Smooth muscle cell of the brain vasculature (primary cell): ENCODE results near the gene CARD19.

Experiments used
- DNase-seq: peaks from one replicate; pipeline ENCODE4 v3.0.0-alpha.2; 2012; ENCODE audit warnings: low read depth, low spot score

The CARD19 gene

GRCh38 chr9:93064392-93065134, 31.5 kb upstream of the CARD19 start:
- no peak for DNase-seq

- DNase-seq, result no peak
These were observed 30.8 kb upstream of the CARD19 start for GRCh38 chr9:93065135-93065720.

DNA sequence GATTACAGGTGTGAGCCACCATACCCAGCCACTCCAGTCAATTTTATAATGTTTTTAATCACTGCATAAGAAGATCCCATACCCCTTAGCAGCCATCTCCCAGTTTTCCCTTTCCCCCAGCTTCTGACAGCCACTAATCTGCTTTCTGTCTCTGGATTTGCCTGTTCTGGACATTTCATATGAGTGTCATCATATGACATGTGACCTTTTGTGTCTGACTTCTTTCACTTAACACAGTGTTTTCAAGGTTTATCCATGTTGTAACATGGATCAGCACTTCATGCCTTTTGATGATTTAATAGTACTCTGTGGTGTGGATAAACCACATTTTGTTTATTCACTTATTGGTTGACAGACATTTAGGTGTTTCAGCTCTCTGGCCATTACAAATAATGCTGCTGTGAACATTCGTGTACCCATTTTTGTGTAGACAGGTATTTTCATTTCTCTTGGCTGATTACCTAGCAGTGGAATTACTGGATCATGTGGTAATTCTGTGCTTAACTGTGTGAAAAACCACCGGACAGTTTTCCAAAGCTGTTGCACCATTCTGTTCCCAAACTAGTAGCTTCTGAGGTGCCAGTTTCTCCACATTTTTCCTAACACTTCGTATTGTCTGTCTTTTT, 28.9 kb upstream of the CARD19 start:
- DNase-seq, result no peak

DNA sequence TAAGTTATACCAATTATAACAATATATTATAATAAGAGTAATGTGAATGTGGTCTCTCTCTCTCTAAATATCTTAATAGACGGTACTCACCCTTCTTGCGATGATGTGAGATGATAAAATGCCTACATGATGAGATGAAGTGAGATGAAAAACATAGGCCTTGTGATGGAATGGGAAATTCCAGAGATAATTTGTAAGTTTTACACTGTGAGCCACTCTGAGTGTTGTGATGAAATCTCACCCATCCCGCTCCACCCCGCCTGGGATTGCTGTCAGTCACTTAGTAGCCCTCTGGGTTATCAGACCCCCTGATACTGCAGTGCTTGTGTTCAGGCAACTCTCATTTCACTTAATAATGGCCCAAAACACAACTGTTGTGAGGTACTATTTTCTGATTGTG, 27.1 kb upstream of the CARD19 start:
- no peak for DNase-seq

DNA sequence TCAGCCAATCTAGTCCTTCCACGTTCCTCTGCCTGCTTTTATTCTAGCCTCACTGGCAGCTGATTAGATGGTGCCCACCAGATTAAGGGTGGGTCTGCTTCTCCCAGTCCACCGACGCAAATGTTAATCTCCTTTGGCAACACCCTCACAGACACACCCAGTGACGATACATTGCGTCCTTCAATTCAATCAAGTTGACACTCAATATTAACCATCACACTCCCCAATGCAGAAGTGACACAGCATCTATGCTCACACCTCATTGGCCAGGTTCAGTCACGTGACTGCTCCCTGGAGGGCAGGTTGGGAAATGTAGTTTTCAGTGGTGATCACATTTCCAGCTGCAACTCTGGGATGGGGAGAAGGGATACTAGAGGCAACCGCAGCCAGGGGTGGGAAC, 24.6 kb upstream of the CARD19 start:
- DNase-seq, result no peak

- DNase-seq, result no peak
These were observed 23.6 kb upstream of the CARD19 start for GRCh38 chr9:93072383-93072795.

- no peak for DNase-seq
These were observed 19.8 kb upstream of the CARD19 start for GRCh38 chr9:93076101-93076791.

DNA sequence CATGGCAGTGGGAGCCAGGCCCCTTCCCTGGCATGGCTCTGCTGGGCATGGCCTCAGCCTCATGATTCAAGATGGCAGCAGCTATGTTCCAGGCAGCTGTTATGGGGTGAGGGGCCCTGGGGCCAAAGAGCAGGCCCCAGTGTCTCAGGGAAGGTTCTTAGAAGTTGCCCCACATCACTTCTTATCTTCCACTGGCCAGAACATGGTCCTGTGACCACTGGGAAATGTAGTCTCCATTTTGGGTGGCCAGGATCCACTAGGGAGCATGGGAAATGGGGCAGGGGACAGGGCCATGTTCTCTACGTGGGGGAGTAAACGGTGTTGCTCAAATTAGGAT, 19.3 kb upstream of the CARD19 start:
- no peak for DNase-seq

DNA sequence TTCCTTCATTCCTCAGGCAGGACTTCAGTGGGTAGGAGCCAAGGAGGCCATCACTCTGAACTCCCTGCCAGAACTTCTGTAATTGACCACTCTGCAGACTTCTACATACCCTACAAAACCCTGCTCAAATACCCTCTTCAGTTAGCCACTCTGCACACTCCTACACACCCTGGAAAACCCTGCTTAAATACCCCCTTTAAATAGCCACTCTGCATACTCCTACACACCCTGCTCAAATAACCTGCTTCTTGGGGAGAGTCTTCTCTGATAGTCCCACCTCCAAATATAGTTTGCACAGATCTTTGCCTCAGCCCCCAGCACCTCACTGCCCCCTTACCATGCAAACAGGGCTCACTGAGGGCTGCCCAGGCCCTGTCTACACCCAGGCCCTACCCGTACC, 18.6 kb upstream of the CARD19 start:
- no peak for DNase-seq

DNA sequence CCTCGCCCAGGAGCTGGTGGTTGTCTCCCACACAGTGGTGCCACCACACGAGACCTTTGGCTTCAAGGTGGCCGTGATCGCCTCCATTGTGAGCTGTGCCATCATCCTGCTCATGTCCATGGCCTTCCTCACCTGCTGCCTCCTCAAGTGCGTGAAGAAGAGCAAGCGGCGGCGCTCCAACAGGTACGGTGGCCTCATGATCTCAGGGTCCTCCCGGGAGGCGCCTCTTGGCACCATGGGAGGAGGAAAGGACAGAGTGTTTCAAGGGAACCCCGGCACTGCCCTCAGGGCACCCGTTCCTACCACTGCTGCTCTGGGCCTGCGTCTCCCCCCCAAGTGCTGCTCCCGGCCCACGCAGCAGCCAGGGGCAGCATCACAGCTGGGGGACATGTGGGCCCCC, 18.2 kb upstream of the CARD19 start:
- DNase-seq, result no peak

GRCh38 chr9:93079371-93079770, 16.6 kb upstream of the CARD19 start:
- DNase-seq, result no peak

DNA sequence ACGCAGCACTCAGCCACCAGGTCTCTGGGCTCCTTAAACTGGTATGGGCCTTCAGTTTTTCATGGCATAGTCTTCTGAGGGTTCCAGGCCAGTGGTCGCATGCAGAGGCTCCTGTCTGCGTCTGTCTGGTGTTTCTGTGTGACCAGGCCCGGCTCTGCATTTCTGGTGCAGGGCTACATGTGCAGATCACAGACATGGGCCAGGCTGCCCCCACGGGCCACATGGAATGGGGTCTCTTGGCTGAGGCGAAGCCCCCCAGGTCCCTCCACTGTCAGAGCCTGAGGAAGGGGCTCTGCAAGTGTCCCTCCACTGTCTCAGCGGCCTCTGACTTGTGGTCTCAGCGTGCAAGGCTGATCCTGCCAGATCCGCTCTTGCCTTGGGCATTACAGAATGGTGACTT, 15.6 kb upstream of the CARD19 start:
- DNase-seq, result no peak

GRCh38 chr9:93081081-93081529, 14.9 kb upstream of the CARD19 start:
- DNase-seq, result no peak

GRCh38 chr9:93081931-93082330, 14.1 kb upstream of the CARD19 start:
- no peak for DNase-seq

GRCh38 chr9:93082841-93083411, 13.1 kb upstream of the CARD19 start:
- no peak for DNase-seq

GRCh38 chr9:93083592-93084470, 12.2 kb upstream of the CARD19 start:
- no peak for DNase-seq

- no peak for DNase-seq
These were observed 11.5 kb upstream of the CARD19 start for GRCh38 chr9:93084471-93084881.

DNA sequence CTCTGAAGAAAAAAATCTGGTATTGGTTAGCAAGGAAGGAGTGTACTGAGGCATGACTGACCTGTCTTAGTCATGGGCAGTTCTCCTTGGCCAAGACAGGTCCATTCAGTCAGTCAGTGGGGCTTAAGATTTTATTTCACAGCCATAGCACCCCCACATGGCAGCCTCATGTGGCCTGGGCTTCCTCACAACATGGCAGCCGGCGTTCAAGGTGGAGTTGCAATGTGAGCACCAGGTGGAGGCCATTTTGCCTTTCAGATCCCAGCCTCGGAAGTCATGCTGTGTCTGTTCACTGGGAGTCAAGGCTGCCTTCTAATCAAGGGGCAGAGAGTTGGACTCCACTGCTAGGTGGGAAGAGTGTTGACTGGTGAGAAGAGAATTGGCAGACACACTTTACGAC, 10.3 kb upstream of the CARD19 start:
- no peak for DNase-seq

DNA sequence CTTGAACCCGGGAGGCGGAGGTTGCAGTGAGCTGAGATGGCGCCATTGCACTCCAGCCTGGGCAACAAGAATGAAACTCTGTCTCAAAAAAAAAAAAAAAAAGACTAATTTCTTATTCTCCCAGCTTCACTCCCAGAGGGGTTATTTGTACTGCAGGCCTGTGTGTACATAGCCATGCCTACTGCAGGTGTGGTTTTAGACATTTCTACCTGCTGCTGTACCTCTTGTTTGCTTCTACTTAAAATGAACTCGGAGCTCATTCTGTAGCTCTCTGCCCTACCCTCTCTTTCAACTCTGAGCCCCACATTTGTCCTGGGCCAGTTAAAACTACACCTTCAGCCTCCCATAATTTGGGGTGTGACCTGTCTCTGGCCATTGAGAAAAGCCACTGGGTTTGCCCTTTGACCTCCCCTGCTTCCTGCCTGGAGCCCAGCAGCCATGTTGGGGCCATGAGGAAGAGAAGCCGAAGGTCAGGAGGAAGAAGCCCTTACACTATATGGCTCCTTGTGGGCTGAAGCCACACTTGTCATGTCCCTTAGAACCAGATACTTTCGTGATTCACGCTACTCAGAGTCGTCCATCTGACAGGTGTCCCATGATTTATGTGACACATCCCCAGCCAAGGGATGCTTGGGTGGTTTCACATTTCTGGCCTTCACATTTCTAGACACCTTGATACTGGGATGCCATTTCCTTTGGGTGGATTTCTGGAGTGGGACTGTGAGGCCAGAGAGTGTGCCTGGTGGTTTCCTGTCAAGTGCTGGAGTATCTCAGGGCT, 9.4 kb upstream of the CARD19 start:
- no peak for DNase-seq

DNA sequence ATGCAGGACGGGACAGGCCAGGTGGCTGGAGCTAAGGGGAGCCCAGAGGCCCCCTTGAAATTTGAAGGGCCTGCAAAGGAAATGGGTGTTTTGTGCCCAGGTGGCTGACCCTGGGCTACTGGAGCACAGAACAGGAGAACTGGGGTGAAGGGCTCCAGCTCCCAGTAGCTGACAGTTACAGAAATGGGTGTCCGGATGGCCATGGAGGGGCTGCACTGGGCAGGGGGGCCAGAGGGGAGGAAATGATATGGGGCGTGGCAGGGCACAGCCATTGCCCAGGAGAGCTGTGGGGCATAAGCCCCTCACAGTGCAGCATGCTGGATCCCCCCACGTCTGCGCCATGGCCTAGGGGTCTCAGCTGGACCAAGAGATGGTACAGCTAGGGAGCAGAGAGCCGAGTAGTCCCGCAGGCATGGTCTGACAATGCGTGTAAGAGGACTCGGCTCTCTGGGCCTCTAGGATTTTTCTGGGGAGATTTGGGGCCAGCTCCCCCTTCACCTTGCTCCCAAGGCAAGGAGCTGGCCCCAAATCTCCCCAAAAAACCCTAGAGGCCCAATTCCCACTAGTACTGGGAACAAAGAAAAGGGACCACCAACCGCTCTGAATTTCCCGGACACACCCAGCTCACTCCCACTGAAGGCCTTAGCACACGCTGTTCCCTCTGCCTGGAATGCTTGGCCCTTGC, 7.9 kb upstream of the CARD19 start:
- no peak for DNase-seq
